SK-N-SH (cell line): ENCODE data around the gene PPP1R1A. TPM values are rescaled to one million over a fixed set of nuclear protein-coding genes. Genes with fewer than 3 reads are reported as not detected.

ENCODE experiments used
- CTCF ChIA-PET: fragments of 300-600, 350-600 bp; formaldehyde crosslinking; extraction: SDS; loops from one replicate; lab custom pipeline; 2021; lab: Yijun Ruan, JAX
- POLR2A ChIA-PET: fragments of 350-600 bp; sonication (Branson Sonifier 250); formaldehyde crosslinking; extraction: SDS; loops from one replicate; lab custom pipeline; 2020; ENCODE audit warnings: antibody characterized with exemption, inconsistent platforms; lab: Yijun Ruan, JAX
- DNase-seq: peaks from one replicate; pipeline ENCODE4 v3.0.0; 2012
- H2AFZ ChIP-seq: fragments of 200-600 bp; sonication (generic); 2 replicates; pipeline ENCODE4 v1.8.1; 2016; ENCODE audit warnings: antibody characterized with exemption, mild to moderate bottlenecking, low read depth
- H3F3A ChIP-seq: fragments of 200-600 bp; sonication (generic); replicated peaks from 2 replicates; pipeline ENCODE3; 2016; ENCODE audit warnings: antibody characterized with exemption, mild to moderate bottlenecking; ENCODE audit not compliant: insufficient read depth
- H3K27ac ChIP-seq, 2 experiments: fragments of 200-500 bp in 1 of 2; fragments of 200-600 bp in 1 of 2; sonication (Bioruptor generic) in 1 of 2; sonication (generic), shearing (Covaris generic) in 1 of 2; 2 replicates each; pipeline versions ENCODE4 v1.5.1 to v1.6.1; 2014 to 2016; ENCODE audit warnings: low read depth in 2 of 2, inconsistent platforms in 1 of 2, low read length in 1 of 2, mild to moderate bottlenecking in 1 of 2, mixed read lengths in 1 of 2
- H3K27me3 ChIP-seq: fragments of 200-600 bp; sonication (generic), shearing (Covaris generic); 2 replicates; pipeline ENCODE4 v1.6.1; 2016; ENCODE audit warnings: mixed run types; ENCODE audit not compliant: insufficient read depth
- H3K36me3 ChIP-seq, 2 experiments: fragments of 200-500 bp in 1 of 2; fragments of 200-600 bp in 1 of 2; sonication (Bioruptor generic) in 1 of 2; sonication (generic) in 1 of 2; replicated peaks in 1 of 2; 2 replicates each; pipeline versions ENCODE3 to v1.5.1; 2014 to 2016; ENCODE audit warnings: low read length in 1 of 2, mild to moderate bottlenecking in 1 of 2; ENCODE audit not compliant: insufficient read depth in 2 of 2, control insufficient read depth in 1 of 2
- H3K4me1 ChIP-seq, 2 experiments: fragments of 200-500 bp in 1 of 2; fragments of 200-600 bp in 1 of 2; sonication (Bioruptor generic) in 1 of 2; sonication (generic), shearing (Covaris generic) in 1 of 2; 2 replicates each; pipeline versions ENCODE4 v1.5.1 to v1.6.1; 2014 to 2016; ENCODE audit warnings: low read depth in 1 of 2, low read length in 1 of 2, mixed run types in 1 of 2; ENCODE audit not compliant: insufficient read depth in 2 of 2, control insufficient read depth in 1 of 2
- H3K4me2 ChIP-seq: fragments of 200-600 bp; sonication (generic), shearing (Covaris generic); 2 replicates; pipeline ENCODE4 v1.6.1; 2017; ENCODE audit warnings: mixed run types
- H3K4me3 ChIP-seq, 2 experiments: fragments of 200-500 bp in 1 of 2; fragments of 200-600 bp in 1 of 2; sonication (Bioruptor generic) in 1 of 2; sonication (generic), shearing (Covaris generic) in 1 of 2; 2 replicates each; pipeline versions ENCODE4 v1.5.1 to v1.8.1; 2014 to 2016; ENCODE audit warnings: low read depth in 2 of 2, inconsistent platforms in 1 of 2, low read length in 1 of 2, mild to moderate bottlenecking in 1 of 2, mixed read lengths in 1 of 2, moderate library complexity in 1 of 2
- H3K79me2 ChIP-seq: fragments of 200-600 bp; sonication (generic); 2 replicates; pipeline ENCODE4 v1.8.1; 2017; ENCODE audit warnings: mild to moderate bottlenecking; ENCODE audit not compliant: insufficient read depth
- H3K9ac ChIP-seq: fragments of 200-600 bp; sonication (generic); 2 replicates; pipeline ENCODE4 v1.6.1; 2017; ENCODE audit warnings: mixed run types
- H3K9me2 ChIP-seq: fragments of 200-600 bp; sonication (generic); 2 replicates; pipeline ENCODE4 v1.6.1; 2017; ENCODE audit warnings: mixed run types
- H3K9me3 ChIP-seq: fragments of 200-600 bp; sonication (generic); 2 replicates; pipeline ENCODE4 v1.6.1; 2017; ENCODE audit warnings: mixed run types, mild to moderate bottlenecking, moderate library complexity
- H4K20me1 ChIP-seq: fragments of 200-600 bp; sonication (generic); 2 replicates; pipeline ENCODE4 v1.6.1; 2017; ENCODE audit warnings: mild to moderate bottlenecking, mixed run types; ENCODE audit not compliant: insufficient read depth
- FOXM1 ChIP-seq: IDR thresholded peaks from 2 replicates; pipeline ENCODE4 v1.4.0; 2012; ENCODE audit warnings: low read depth, mild to moderate bottlenecking
- GATA2 ChIP-seq: sonication (generic); formaldehyde crosslinking; IDR thresholded peaks from 2 replicates; pipeline ENCODE4 v1.5.0; 2020; ENCODE audit warnings: mild to moderate bottlenecking, missing genetic modification reagents
- PBX3 ChIP-seq: IDR thresholded peaks from 2 replicates; pipeline ENCODE4; 2012
- WGBS: methylation state at CpG from one replicate; pipeline ENCODE4 v1.1.6; 2017; ENCODE audit warnings: low lambda C conversion rate; 5-methylcytosine and 5-hydroxymethylcytosine counted together
- polyA plus RNA-seq, 3 experiments: library from polyadenylated mRNA; depleted of rRNA; stranded (reverse); fragments of >200 nt; gene quantifications; 2 replicates each; pipeline ENCODE4 v1.2.3, GENCODE V29; 2012

Gene PPP1R1A
- polyA plus RNA-seq, 1 of the 3 experiments (the other 2 are of a cell fraction), result not detected

- Histone ChIP-seq H3K79me2 (no peaks in the 10 kb centered on the region), H3K4me1 (no peaks in the 10 kb centered on the region), H4K20me1 (no peaks in the 10 kb centered on the region), H3F3A (no peaks in the 10 kb centered on the region), H3K27ac (no peak overlapping the region), H3K36me3 (no peaks in the 10 kb centered on the region), H3K4me2 (no peak overlapping the region), H3K27me3 (peaks cover 72% of the 10 kb centered on the region), H3K9me2 (no peaks in the 10 kb centered on the region), H3K9ac (no peak overlapping the region), H3K4me3 (no peak overlapping the region), H2AFZ (no peak overlapping the region), H3K9me3 (no peaks in the 10 kb centered on the region)
- ChIA-PET CTCF (interaction anchor here (0.6 to 1.8 kb wide), 2 partner anchors 10 to 50 kb away, joined by 3 to 5 read pairs; no protein-coding TSS in a partner anchor), POLR2A (no interaction called here)
- DNase-seq, result no peak
- WGBS, result 24% methylated on average over 4 of the region's 4 CpGs
- TF ChIP-seq PBX3, result no peak
- TF ChIP-seq GATA2 (CRISPR knock-in tag), result no peak
- no peak for TF ChIP-seq FOXM1
- TF ChIP-seq, all 33 proteins: peak for 0
Observed at GRCh38 chr12:54529581-54529980, 58.9 kb downstream of the PPP1R1A start.

Other genes with a start within 250 kb of the PPP1R1A start
- gene GPR84, start 224.2 kb downstream of the PPP1R1A start, polyA plus RNA-seq (2012; rRNA removed), result 0.03 TPM in 1 of 2 replicates, not detected in the other
- gene ZNF385A, start 203.9 kb downstream of the PPP1R1A start, polyA plus RNA-seq (2012; rRNA removed), result 1.5 and 2.6 TPM in 2 replicates
- 35.0 and 52.5 TPM in 2 replicates for gene ITGA5, start 169.4 kb downstream of the PPP1R1A start, polyA plus RNA-seq (2012; rRNA removed)
- 36.0 and 37.3 TPM in 2 replicates for gene GTSF1, start 115.1 kb downstream of the PPP1R1A start, polyA plus RNA-seq (2012; rRNA removed)
- gene NCKAP1L, start 90.9 kb downstream of the PPP1R1A start, polyA plus RNA-seq (2012; rRNA removed), result 0.03 TPM in 2 replicates
- gene PDE1B, start 39.1 kb downstream of the PPP1R1A start, polyA plus RNA-seq (2012; rRNA removed), result not detected in 2 replicates
- not detected in 2 replicates for gene LACRT, start 46.2 kb upstream of the PPP1R1A start, polyA plus RNA-seq (2012; rRNA removed)
- not detected in 2 replicates for gene DCD, start 59.7 kb upstream of the PPP1R1A start, polyA plus RNA-seq (2012; rRNA removed)